Pancreas (tissue), 10 donors: Measurements from ENCODE around the gene C3orf18. TPM values are rescaled to one million over a fixed set of nuclear protein-coding genes. Genes with fewer than 3 reads are reported as not detected.

Experiments
- ATAC-seq, 4 donors: fragments of 200-7000 bp; cut with Tn5 transposase; one replicate each; pipeline versions ENCODE4 v1.8.0 to v1.9.1; 2020; ENCODE audit warnings: mild to moderate bottlenecking in 4 of 4, moderate library complexity in 4 of 4
- DNase-seq, 6 donors: peaks; one replicate each; pipeline ENCODE4 v3.0.0-alpha.2; 2020
- FAIRE-seq: peaks from 2 replicates; lab custom pipeline; 2012; peaks lifted over from hg19 to GRCh38; lab: Jason Lieb, UNC
- H3K27ac ChIP-seq, 4 donors: fragments of 200-600 bp; sonication (generic); 1 replicate in 3 of 4; 2 replicates in 1 of 4; pipeline versions ENCODE4 v1.5.0 to v1.8.0; 2020
- H3K27me3 ChIP-seq, 4 donors: fragments of 200-600 bp; one replicate each; pipeline ENCODE4 v1.8.0; 2021
- H3K36me3 ChIP-seq, 3 donors: fragments of 200-600 bp; sonication (generic) in 1 of 3; one replicate each; pipeline versions ENCODE4 v1.5.0 to v1.8.0; 2020 to 2021
- H3K4me1 ChIP-seq, 3 donors: fragments of 200-600 bp; one replicate each; pipeline ENCODE4 v1.8.0; 2021
- H3K4me3 ChIP-seq, 4 donors: fragments of 200-600 bp; sonication (generic) in 2 of 4; one replicate each; pipeline versions ENCODE4 v1.5.0 to v1.8.0; 2020 to 2021
- H3K9me3 ChIP-seq, 4 donors: fragments of 200-600 bp; one replicate each; pipeline ENCODE4 v1.8.0; 2021
- WGBS, 2 donors: extraction: QIAGEN DNeasy Blood & Tissue Kit; methylation state at CpG; one replicate each; pipeline ENCODE4 v1.1.7; 2013; 5-methylcytosine and 5-hydroxymethylcytosine counted together
- intact Hi-C, 3 donors: fragments of 100-400 bp; cut with DNase I; formaldehyde crosslinking; loops; one replicate each; pipeline versions ENCODE4 v1.11.1 to v1.14.2; 2022
- polyA plus RNA-seq, 2 donors: library from polyadenylated mRNA; stranded (reverse); fragments of 200-250 nt; gene quantifications; one replicate each; pipeline ENCODE4 v1.2.3, GENCODE V29; 2013
- total RNA-seq, 6 donors: library from RNA; stranded (reverse); fragmentation: NEBNext Ultra II Directional in 4 of 6; extraction: Animal tissue kit (Norgen Biotek cat#: 25700) in 4 of 6; gene quantifications; one replicate each; pipeline versions ENCODE4 v1.2.1 to v1.2.4, GENCODE V29; 2021 to 2023
- TF ChIP-seq, protein P1 (sequence below), 4 donors: fragments of 200-600 bp; sonication (generic) in 3 of 4; IDR thresholded peaks; one replicate each; pipeline versions ENCODE4 v1.5.0 to v1.8.0; 2021; ENCODE audit warnings: antibody characterized with exemption in 4 of 4
- donor health status: healthy with polysubstance abuse.
- donor health status: DM: no; HTN: no; CAD: no; lungs with moderate emphysema.
- donor health status: DM: no; HTN: no; CAD: no.
- donor health status: control.
- donor health status: control.
- donor health status: Bipolar disorder and iron deficiency.
- donor health status: DM: yes; HTN: yes; CAD: no.
- donor health status: DM: no; HTN: no; CAD: no.
- donor health status: DM: no; HTN: no; CAD: no.
- donor health status: DM: yes; HTN: yes; CAD: no.

C3orf18 gene
- total and polyA plus RNA-seq, 8 donors = 3.2 to 8.9 (median 5.0) TPM

DNA sequence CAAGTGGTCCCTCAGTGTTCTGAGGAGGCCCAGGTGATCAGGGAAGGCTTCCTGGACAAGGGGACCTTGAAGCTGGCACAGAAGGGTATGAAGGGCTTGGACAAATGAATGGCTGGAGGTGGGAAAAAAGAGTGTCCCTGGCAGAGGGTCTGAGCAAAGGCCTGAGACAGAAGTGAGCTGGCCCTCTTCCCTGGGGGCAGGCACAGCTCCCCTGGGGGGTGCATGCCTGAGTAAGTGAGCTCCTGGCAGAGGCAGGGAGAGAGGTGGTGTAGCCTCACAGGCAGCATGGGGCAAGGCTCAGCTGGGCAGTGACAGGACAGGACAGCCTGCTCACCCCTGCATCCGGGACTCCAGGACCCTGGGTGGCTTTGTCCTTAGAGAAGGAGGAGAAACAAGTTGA is 58.7 kb downstream of the C3orf18 start:
- Histone ChIP-seq H3K4me1 (no peaks in the 10 kb centered on the region), H3K9me3 (no peaks in the 10 kb centered on the region), H3K27ac (no peak overlapping the region), H3K36me3 (no peaks in the 10 kb centered on the region), H3K27me3 (no peaks in the 10 kb centered on the region), H3K4me3 (no peak overlapping the region)
- ATAC-seq (no peak), FAIRE-seq (no peak), DNase-seq (no peak)
- TF ChIP-seq, protein P1, sequence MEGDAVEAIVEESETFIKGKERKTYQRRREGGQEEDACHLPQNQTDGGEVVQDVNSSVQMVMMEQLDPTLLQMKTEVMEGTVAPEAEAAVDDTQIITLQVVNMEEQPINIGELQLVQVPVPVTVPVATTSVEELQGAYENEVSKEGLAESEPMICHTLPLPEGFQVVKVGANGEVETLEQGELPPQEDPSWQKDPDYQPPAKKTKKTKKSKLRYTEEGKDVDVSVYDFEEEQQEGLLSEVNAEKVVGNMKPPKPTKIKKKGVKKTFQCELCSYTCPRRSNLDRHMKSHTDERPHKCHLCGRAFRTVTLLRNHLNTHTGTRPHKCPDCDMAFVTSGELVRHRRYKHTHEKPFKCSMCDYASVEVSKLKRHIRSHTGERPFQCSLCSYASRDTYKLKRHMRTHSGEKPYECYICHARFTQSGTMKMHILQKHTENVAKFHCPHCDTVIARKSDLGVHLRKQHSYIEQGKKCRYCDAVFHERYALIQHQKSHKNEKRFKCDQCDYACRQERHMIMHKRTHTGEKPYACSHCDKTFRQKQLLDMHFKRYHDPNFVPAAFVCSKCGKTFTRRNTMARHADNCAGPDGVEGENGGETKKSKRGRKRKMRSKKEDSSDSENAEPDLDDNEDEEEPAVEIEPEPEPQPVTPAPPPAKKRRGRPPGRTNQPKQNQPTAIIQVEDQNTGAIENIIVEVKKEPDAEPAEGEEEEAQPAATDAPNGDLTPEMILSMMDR (IDR thresholded peaks at IDR 0.05) = no peak
- intact Hi-C loops = no loop called here
- 42% methylated on average over 1 of the region's 1 CpG for WGBS, 2 donors

Other genes with a start within 250 kb of the C3orf18 start
- gene HYAL2, start 245.0 kb downstream of the C3orf18 start, total RNA-seq = 10 to 100 TPM in 4 of 6 donors, 1 to 10 TPM in 2; 6.3 to 22.1 (median 13.3) TPM
- 10 to 100 TPM; 28.4 to 39.5 TPM for gene HYAL2, start 245.0 kb downstream of the C3orf18 start, polyA plus RNA-seq
- 10 to 100 TPM; 10.2 to 18.7 (median 16.1) TPM for gene TUSC2, start 239.5 kb downstream of the C3orf18 start, total RNA-seq
- gene TUSC2, start 239.5 kb downstream of the C3orf18 start, polyA plus RNA-seq = 10 to 100 TPM; 20.8 to 21.8 TPM
- gene RASSF1, start 226.9 kb downstream of the C3orf18 start, total RNA-seq = 10 to 100 TPM; 10.3 to 23.0 (median 12.2) TPM
- 10 to 100 TPM; 17.5 to 29.5 TPM for gene RASSF1, start 226.9 kb downstream of the C3orf18 start, polyA plus RNA-seq
- 1 to 10 TPM in 3 of 6 donors, under 1 TPM in 3; 0.35 to 1.3 (median 1.1) TPM for gene ZMYND10, start 222.0 kb downstream of the C3orf18 start, total RNA-seq
- gene ZMYND10, start 222.0 kb downstream of the C3orf18 start, polyA plus RNA-seq = 1 to 10 TPM; 5.1 to 8.3 TPM
- gene NPRL2, start 217.0 kb downstream of the C3orf18 start, total RNA-seq = 10 to 100 TPM; 17.1 to 29.2 (median 18.6) TPM
- 10 to 100 TPM; 40.9 to 41.8 TPM for gene NPRL2, start 217.0 kb downstream of the C3orf18 start, polyA plus RNA-seq
- gene CYB561D2, start 216.9 kb downstream of the C3orf18 start, total RNA-seq = 10 to 100 TPM in 4 of 6 donors, 1 to 10 TPM in 2; 8.6 to 14.2 (median 12.8) TPM
- gene CYB561D2, start 216.9 kb downstream of the C3orf18 start, polyA plus RNA-seq = 10 to 100 TPM; 15.3 to 30.4 TPM
- gene TMEM115, start 208.2 kb downstream of the C3orf18 start, total RNA-seq = 10 to 100 TPM; 13.8 to 22.3 (median 16.1) TPM
- 10 to 100 TPM; 25.0 to 29.2 TPM for gene TMEM115, start 208.2 kb downstream of the C3orf18 start, polyA plus RNA-seq
- 1 to 10 TPM; 1.1 to 4.6 (median 2.2) TPM for gene CACNA2D2, start 64.1 kb downstream of the C3orf18 start, total RNA-seq
- 10 to 100 TPM in 1 of 2 donors, 1 to 10 TPM in 1; 5.7 to 19.5 TPM for gene CACNA2D2, start 64.1 kb downstream of the C3orf18 start, polyA plus RNA-seq
- gene HEMK1, start 1.8 kb upstream of the C3orf18 start, total RNA-seq = 10 to 100 TPM in 5 of 6 donors, 1 to 10 TPM in 1; 9.6 to 20.2 (median 11.8) TPM
- gene HEMK1, start 1.8 kb upstream of the C3orf18 start, polyA plus RNA-seq = 10 to 100 TPM; 20.4 to 21.8 TPM
- gene CISH, start 44.0 kb upstream of the C3orf18 start, total RNA-seq = 10 to 100 TPM in 3 of 6 donors, 1 to 10 TPM in 3; 6.2 to 21.0 (median 9.5) TPM
- 10 to 100 TPM; 11.3 to 21.5 TPM for gene CISH, start 44.0 kb upstream of the C3orf18 start, polyA plus RNA-seq
- 10 to 100 TPM; 21.9 to 30.6 (median 24.6) TPM for gene MAPKAPK3, start 49.4 kb upstream of the C3orf18 start, total RNA-seq
- gene MAPKAPK3, start 49.4 kb upstream of the C3orf18 start, polyA plus RNA-seq = 10 to 100 TPM; 15.8 to 17.0 TPM
- gene DOCK3, start 107.2 kb upstream of the C3orf18 start, total RNA-seq = under 1 TPM; 0.09 to 0.49 (median 0.29) TPM
- gene DOCK3, start 107.2 kb upstream of the C3orf18 start, polyA plus RNA-seq = 1 to 10 TPM in 1 of 2 donors, under 1 TPM in 1; 0.57 to 1.5 TPM